IMR-90 (cell line): Measurements from ENCODE around the gene KLHL7. TPM values are rescaled to one million over a fixed set of nuclear protein-coding genes. Genes with fewer than 3 reads are reported as not detected.

Experiments
- ATAC-seq: fragments of 200-7000 bp; cut with Tn5 transposase; 2 replicates; pipeline ENCODE4 v1.9.1; 2020; ENCODE audit warnings: low read depth, mild to moderate bottlenecking, moderate library complexity
- BruUV-seq: library from RNA; stranded (reverse); fragments of 400-500 nt; replicated peaks from 2 replicates; lab custom pipeline; 2021; lab: Mats Ljungman, UMichigan
- CTCF ChIA-PET: fragments of 300-600 bp; formaldehyde crosslinking; extraction: SDS; loops from one replicate; lab custom pipeline; 2021; ENCODE audit warnings: antibody characterized with exemption; lab: Yijun Ruan, JAX
- POLR2A ChIA-PET: fragments of 300-600 bp; sonication (Branson Sonifier 250); formaldehyde crosslinking; loops from one replicate; lab custom pipeline; 2022; ENCODE audit warnings: antibody characterized with exemption; ENCODE audit not compliant: unreplicated experiment; lab: Charles Lee
- DNase-seq: peaks from one replicate; pipeline ENCODE4 v3.0.0; 2013
- H2AFZ ChIP-seq: replicated peaks from 2 replicates; pipeline ENCODE3; 2013; ENCODE audit warnings: low read length, mild to moderate bottlenecking; ENCODE audit not compliant: poor library complexity
- H2AK5ac ChIP-seq: 2 replicates; pipeline ENCODE4 v1.6.1; 2013; ENCODE audit warnings: low read depth, low read length, inconsistent platforms
- H2AK9ac ChIP-seq: replicated peaks from 2 replicates; pipeline ENCODE3; 2013; ENCODE audit warnings: mild to moderate bottlenecking, low read depth, low read length, moderate library complexity; ENCODE audit not compliant: poor library complexity
- H2BK120ac ChIP-seq: 2 replicates; pipeline ENCODE4 v1.6.1; 2013; ENCODE audit warnings: low read depth, low read length, inconsistent platforms
- H2BK15ac ChIP-seq: 3 replicates; pipeline ENCODE4 v1.6.1; 2013; ENCODE audit warnings: low read depth, low read length, inconsistent platforms
- H2BK20ac ChIP-seq: 2 replicates; pipeline ENCODE4 v1.6.1; 2013; ENCODE audit warnings: low read depth, mild to moderate bottlenecking, inconsistent platforms, low read length, moderate library complexity
- H2BK5ac ChIP-seq: 2 replicates; pipeline ENCODE4 v1.6.1; 2013; ENCODE audit warnings: mild to moderate bottlenecking, low read depth, low read length, inconsistent platforms; ENCODE audit not compliant: poor library complexity, severe bottlenecking
- H3K14ac ChIP-seq: replicated peaks from 2 replicates; pipeline ENCODE4 v1.6.1; 2013; ENCODE audit warnings: low read depth, low read length, inconsistent platforms
- H3K18ac ChIP-seq: 2 replicates; pipeline ENCODE4 v1.6.1; 2013; ENCODE audit warnings: low read depth, low read length, control low read depth
- H3K23ac ChIP-seq: 2 replicates; pipeline ENCODE4 v1.6.1; 2013; ENCODE audit warnings: low read depth, low read length, inconsistent platforms
- H3K27ac ChIP-seq: 2 replicates; pipeline ENCODE4 v1.5.1; 2013; ENCODE audit warnings: mild to moderate bottlenecking, control low read depth, low read length; ENCODE audit not compliant: insufficient read depth
- H3K27me3 ChIP-seq: 2 replicates; pipeline ENCODE4 v1.6.1; 2013; ENCODE audit warnings: low read length; ENCODE audit not compliant: control insufficient read depth, insufficient read depth
- H3K36me3 ChIP-seq: 2 replicates; pipeline ENCODE4 v1.6.1; 2013; ENCODE audit warnings: low read length, mixed read lengths; ENCODE audit not compliant: control insufficient read depth, insufficient read depth
- H3K4ac ChIP-seq: 2 replicates; pipeline ENCODE4 v1.6.1; 2013; ENCODE audit warnings: low read depth, low read length, inconsistent platforms
- H3K4me1 ChIP-seq: 2 replicates; pipeline ENCODE4 v1.6.1; 2013; ENCODE audit warnings: low read length, mixed read lengths; ENCODE audit not compliant: control insufficient read depth, insufficient read depth
- H3K4me2 ChIP-seq: 2 replicates; pipeline ENCODE4 v1.6.1; 2013; ENCODE audit warnings: low read depth, mild to moderate bottlenecking, control low read depth, low read length, moderate library complexity
- H3K4me3 ChIP-seq: 2 replicates; pipeline ENCODE4 v1.5.1; 2013; ENCODE audit warnings: low read depth, mild to moderate bottlenecking, control low read depth, low read length, moderate library complexity; ENCODE audit not compliant: insufficient read depth
- H3K56ac ChIP-seq: 2 replicates; pipeline ENCODE4 v1.6.1; 2013; ENCODE audit warnings: low read length, inconsistent platforms; ENCODE audit not compliant: insufficient read depth; ENCODE audit errors: extremely low read depth
- H3K79me1 ChIP-seq, 2 experiments: 2 replicates each; pipeline ENCODE4 v1.6.1; 2013; ENCODE audit warnings: low read length in 2 of 2, inconsistent platforms in 1 of 2, low read depth in 1 of 2
- H3K9ac ChIP-seq: 2 replicates; pipeline ENCODE4 v1.6.1; 2013; ENCODE audit warnings: low read depth, low read length, control low read depth
- H3K9me1 ChIP-seq: 2 replicates; pipeline ENCODE4 v1.6.1; 2013; ENCODE audit warnings: low read length, inconsistent platforms; ENCODE audit not compliant: insufficient read depth
- H3K9me3 ChIP-seq: 2 replicates; pipeline ENCODE4 v1.6.1; 2013; ENCODE audit warnings: low read length; ENCODE audit not compliant: control insufficient read depth, insufficient read depth
- H4K20me1 ChIP-seq: 2 replicates; pipeline ENCODE4 v1.6.1; 2013; ENCODE audit warnings: low read length, inconsistent platforms; ENCODE audit not compliant: insufficient read depth
- H4K5ac ChIP-seq: 2 replicates; pipeline ENCODE4 v1.6.1; 2013; ENCODE audit warnings: mild to moderate bottlenecking, low read depth, low read length, control low read depth
- H4K8ac ChIP-seq, 2 experiments: 2 replicates each; pipeline ENCODE4 v1.6.1; 2013; ENCODE audit warnings: low read depth in 2 of 2, low read length in 2 of 2, control low read depth in 1 of 2, inconsistent platforms in 1 of 2
- H4K91ac ChIP-seq: 2 replicates; pipeline ENCODE4 v1.6.1; 2013; ENCODE audit warnings: low read depth, low read length, inconsistent platforms; ENCODE audit not compliant: insufficient read depth
- BHLHE40 ChIP-seq: fragments of 150-350 bp; IDR thresholded peaks from 2 replicates; pipeline ENCODE4 v1.6.1; 2016; ENCODE audit warnings: mild to moderate bottlenecking, low read depth, low read length
- FOS ChIP-seq: fragments of 150-350 bp; IDR thresholded peaks from 2 replicates; pipeline ENCODE4 v1.6.1; 2016; ENCODE audit warnings: low read depth, low read length
- MAFK ChIP-seq: IDR thresholded peaks from 2 replicates; pipeline ENCODE4 v1.6.1; 2012; ENCODE audit warnings: low read depth, low read length, improper control_type of control experiment
- MXI1 ChIP-seq: IDR thresholded peaks from 2 replicates; pipeline ENCODE4 v1.6.1; 2012; ENCODE audit warnings: low read depth, mild to moderate bottlenecking, low read length, moderate library complexity, borderline replicate concordance
- NFE2L2 ChIP-seq: fragments of 150-350 bp; IDR thresholded peaks from 2 replicates; pipeline ENCODE4 v1.6.1; 2016; ENCODE audit warnings: low read depth, mild to moderate bottlenecking, low read length
- POLR2A ChIP-seq: IDR thresholded peaks from 2 replicates; pipeline ENCODE4 v1.6.1; 2012; ENCODE audit warnings: mild to moderate bottlenecking, low read depth, low read length
- RAD21 ChIP-seq: IDR thresholded peaks from 2 replicates; pipeline ENCODE4 v1.6.1; 2012; ENCODE audit warnings: low read length, improper control_type of control experiment
- RFX5 ChIP-seq: IDR thresholded peaks from 2 replicates; pipeline ENCODE4 v1.8.0; 2012; ENCODE audit warnings: low read depth, mild to moderate bottlenecking, low read length, moderate library complexity
- WGBS, 2 experiments: methylation state at CpG; one replicate each; pipeline versions ENCODE4 v1.1.5 to v1.1.7; 2013; ENCODE audit warnings: missing lambda C conversion rate in 2 of 2; ENCODE audit not compliant: insufficient read length in 1 of 2; ENCODE audit errors: extremely low coverage in 2 of 2; 5-methylcytosine and 5-hydroxymethylcytosine counted together
- dilution Hi-C: fragments of 300-500 bp; cut with HindIII; formaldehyde crosslinking; loops from one replicate; pipeline ENCODE4 v1.14.3; 2018; ENCODE audit warnings: low sequenced_read_pairs; ENCODE audit not compliant: unreplicated experiment
- in situ Hi-C: fragments of 300-500 bp; cut with MboI; formaldehyde crosslinking; loops from 3 replicates; pipeline ENCODE4 v1.14.3; 2019; ENCODE audit warnings: low sequenced_read_pairs, inconsistent platforms, mixed read lengths
- intact Hi-C: fragments of 100-400 bp; cut with micrococcal nuclease; formaldehyde crosslinking; loops from 2 replicates; pipeline ENCODE4 v1.10.0; 2022
- polyA plus RNA-seq, 3 experiments: library from polyadenylated mRNA; depleted of rRNA; stranded (reverse); fragments of >200 nt; gene quantifications; 2 replicates each; pipeline ENCODE4 v1.2.3, GENCODE V29; 2012; ENCODE audit warnings: low replicate concordance in 1 of 3
- total RNA-seq: library from RNA; depleted of rRNA; stranded (reverse); fragments of >200 nt; gene quantifications from 2 replicates; pipeline ENCODE4 v1.2.3, GENCODE V29; 2012
- TF ChIP-seq, protein P1 (sequence below): fragments of 150-350 bp; IDR thresholded peaks from 2 replicates; pipeline ENCODE4 v1.6.1; 2016; ENCODE audit warnings: low read depth, mild to moderate bottlenecking, low read length, moderate library complexity, borderline replicate concordance

The KLHL7 gene
- total and polyA plus RNA-seq, 2 of the 4 experiments (the other 2 are of a cell fraction), result 24.6 to 29.2 TPM

DNA sequence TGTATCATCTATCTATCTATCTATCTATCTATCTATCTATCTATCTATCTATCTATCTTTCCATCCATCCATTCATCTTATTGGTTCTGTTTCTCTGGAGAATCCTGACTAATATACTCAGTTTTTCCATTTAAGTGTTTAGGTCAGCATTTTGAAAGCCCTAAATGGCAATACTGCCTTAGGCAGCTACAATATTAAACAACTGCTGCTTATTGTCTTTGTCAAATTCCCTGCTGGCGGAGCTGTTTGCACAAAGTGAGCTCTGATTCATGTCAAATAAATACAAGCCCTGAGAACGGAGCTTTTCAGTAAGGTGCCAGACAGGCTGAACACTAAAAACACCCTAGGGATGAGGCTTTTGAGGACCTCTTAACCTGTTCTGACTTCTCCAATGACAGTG lies 7.1 kb upstream of the KLHL7 start:
- Histone ChIP-seq H3K4me2 (no peak overlapping the region), H3K4me1 (no peaks in the 10 kb centered on the region), H4K20me1 (no peaks in the 10 kb centered on the region; the same call in 1 of the 2 replicates), H2AFZ (no peak overlapping the region), H4K91ac (no peak overlapping the region), H3K18ac (no peak overlapping the region), H2BK15ac (no peak overlapping the region), H3K9me1 (no peaks in the 10 kb centered on the region), H2AK5ac (no peak overlapping the region), H4K8ac (no peak overlapping the region), H3K14ac (no peak overlapping the region), H2BK20ac (no peak overlapping the region), H3K36me3 (no peaks in the 10 kb centered on the region), H3K9me3 (no peaks in the 10 kb centered on the region), H3K79me1 (no peaks in the 10 kb centered on the region), H3K27ac (no peak overlapping the region), H2BK120ac (no peak overlapping the region), H3K23ac (no peak overlapping the region), H2BK5ac (no peak overlapping the region), H3K9ac (no peak overlapping the region), H3K56ac (no peak overlapping the region), H3K27me3 (no peaks in the 10 kb centered on the region), H3K4ac (no peak overlapping the region), H2AK9ac (no peak overlapping the region), H4K5ac (no peak overlapping the region), H3K4me3 (no peak overlapping the region)
- ChIA-PET POLR2A (no interaction called here), CTCF (no interaction called here)
- dilution Hi-C loops, result no loop called here
- ATAC-seq (no peak), DNase-seq (no peak)
- in situ Hi-C loops, result no loop called here
- TF ChIP-seq BHLHE40 (no peak), NFE2L2 (no peak), FOS (no peak), RFX5 (no peak), RAD21 (no peak), MXI1 (no peak), POLR2A (no peak), MAFK (peak; percentile 73)
- TF ChIP-seq, protein P1, sequence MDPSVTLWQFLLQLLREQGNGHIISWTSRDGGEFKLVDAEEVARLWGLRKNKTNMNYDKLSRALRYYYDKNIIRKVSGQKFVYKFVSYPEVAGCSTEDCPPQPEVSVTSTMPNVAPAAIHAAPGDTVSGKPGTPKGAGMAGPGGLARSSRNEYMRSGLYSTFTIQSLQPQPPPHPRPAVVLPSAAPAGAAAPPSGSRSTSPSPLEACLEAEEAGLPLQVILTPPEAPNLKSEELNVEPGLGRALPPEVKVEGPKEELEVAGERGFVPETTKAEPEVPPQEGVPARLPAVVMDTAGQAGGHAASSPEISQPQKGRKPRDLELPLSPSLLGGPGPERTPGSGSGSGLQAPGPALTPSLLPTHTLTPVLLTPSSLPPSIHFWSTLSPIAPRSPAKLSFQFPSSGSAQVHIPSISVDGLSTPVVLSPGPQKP, result no peak
- BruUV-seq, result no TSS peak
- intact Hi-C loops, result no loop called here
- WGBS, 2 experiments, result 43% methylated on average over 1 of the region's 2 CpGs; no CpG with 5 or more reads in 1 of the 2 experiments
